Vagina (tissue), 2 donors: Measurements from ENCODE around the gene PWWP2B.

Source experiments
- CTCF ChIP-seq, 3 experiments: fragments of 450-650 bp in 2 of 3; fragments of 200-600 bp in 1 of 3; sonication (generic) in 1 of 3; IDR thresholded peaks; one replicate each; pipeline ENCODE4 v1.5.1; 2017 to 2019; ENCODE audit warnings: antibody characterized with exemption in 3 of 3, mild to moderate bottlenecking in 2 of 3, moderate library complexity in 2 of 3
- POLR2AphosphoS5 ChIP-seq, 2 donors: sonication (generic); formaldehyde crosslinking; IDR thresholded peaks; one replicate each; pipeline ENCODE4 v1.9.0; 2017; ENCODE audit warnings: antibody characterized with exemption in 2 of 2, mild to moderate bottlenecking in 2 of 2, low read depth in 1 of 2; ENCODE audit not compliant: insufficient read depth in 1 of 2

- no peak for TF ChIP-seq POLR2AphosphoS5 (IDR thresholded peaks at IDR 0.05; ENCODE audit: insufficient read depth in 1 of 2, low read depth in 1 of 2)
- TF ChIP-seq CTCF (IDR thresholded peaks at IDR 0.05) = no peak
These were observed 59.2 kb downstream of the PWWP2B start for GRCh38 chr10:132455986-132456847.
